BE2C (cell line): ENCODE measurements around the gene REG1B. TPM values are rescaled to one million over a fixed set of nuclear protein-coding genes. Genes with fewer than 3 reads are reported as not detected.

ENCODE experiments used
- DNase-seq: peaks from one replicate; pipeline ENCODE4 v3.0.0-alpha.2; 2020
- H3K27me3 ChIP-seq: fragments of 250-450 bp; sonication (Bioruptor Pico); 2 replicates; pipeline ENCODE4 v1.5.1; 2020; ENCODE audit warnings: mild to moderate bottlenecking
- H3K36me3 ChIP-seq: fragments of 250-450 bp; sonication (Bioruptor Pico); 2 replicates; pipeline ENCODE4 v1.5.1; 2020; ENCODE audit warnings: mild to moderate bottlenecking
- H3K4me1 ChIP-seq: fragments of 250-450 bp; sonication (Bioruptor Pico); 2 replicates; pipeline ENCODE4 v1.5.1; 2020
- H3K4me3 ChIP-seq: 2 replicates; pipeline ENCODE4 v1.5.1; 2011; ENCODE audit warnings: low read depth, low read length
- H3K9me3 ChIP-seq: fragments of 250-450 bp; sonication (Bioruptor Pico); 2 replicates; pipeline ENCODE4 v1.5.1; 2020
- CTCF ChIP-seq: IDR thresholded peaks from 2 replicates; pipeline ENCODE4 v1.5.1; 2012; ENCODE audit warnings: mild to moderate bottlenecking, low read depth, low read length
- polyA plus RNA-seq: library from polyadenylated mRNA; unstranded; fragments of >200 nt; gene quantifications from one replicate; pipeline ENCODE4 v1.2.1, GENCODE V29; 2012; ENCODE audit warnings: low read depth, missing spikeins; ENCODE audit not compliant: insufficient read length, insufficient read depth

The REG1B gene
- not detected for polyA plus RNA-seq

GRCh38 chr2:79087785-79088364, at the start of gene REG1B:
REG1B (minus strand) TSS chr2:79087993; CDS start chr2:79087612, 381 bp downstream.
- Histone ChIP-seq H3K9me3 (no peaks in the 10 kb centered on the region), H3K4me1 (peaks cover 4% of the 10 kb centered on the region), H3K4me3 (no peak within 1 kb of the TSS), H3K27me3 (no peaks in the 10 kb centered on the region), H3K36me3 (no peaks in the 10 kb centered on the region)
- no peak for DNase-seq
- no peak for TF ChIP-seq CTCF

- Histone ChIP-seq H3K4me1 (no peaks in the 10 kb centered on the region), H3K27me3 (no peaks in the 10 kb centered on the region), H3K4me3 (no peak overlapping the region), H3K36me3 (no peaks in the 10 kb centered on the region), H3K9me3 (no peaks in the 10 kb centered on the region)
- 0 out of 2 replicates have a peak, but pooled peaks have one; percentile 5 for TF ChIP-seq CTCF
- no peak for DNase-seq
Observed at GRCh38 chr2:79131687-79132086, 43.9 kb upstream of the REG1B start.

GRCh38 chr2:79129804-79130203, 42.0 kb upstream of the REG1B start:
- TF ChIP-seq CTCF = no peak
- no peak overlapping the region for H3K4me3 ChIP-seq
- H3K27me3 ChIP-seq = no peaks in the 10 kb centered on the region
- no peaks in the 10 kb centered on the region for H3K4me1 ChIP-seq
- no peak for DNase-seq
- no peaks in the 10 kb centered on the region for H3K36me3 ChIP-seq
- no peaks in the 10 kb centered on the region for H3K9me3 ChIP-seq

- Histone ChIP-seq H3K36me3 (no peaks in the 10 kb centered on the region), H3K27me3 (no peaks in the 10 kb centered on the region), H3K4me3 (no peak overlapping the region), H3K9me3 (no peaks in the 10 kb centered on the region), H3K4me1 (no peaks in the 10 kb centered on the region)
- no peak for DNase-seq
- no peak for TF ChIP-seq CTCF
Observed at GRCh38 chr2:79129260-79129659, 41.5 kb upstream of the REG1B start.

GRCh38 chr2:79128406-79128805, 40.6 kb upstream of the REG1B start:
- Histone ChIP-seq H3K4me1 (no peaks in the 10 kb centered on the region), H3K4me3 (no peak overlapping the region), H3K9me3 (no peaks in the 10 kb centered on the region), H3K27me3 (no peaks in the 10 kb centered on the region), H3K36me3 (no peaks in the 10 kb centered on the region)
- TF ChIP-seq CTCF = no peak
- no peak for DNase-seq

- H3K36me3 ChIP-seq = no peaks in the 10 kb centered on the region
- no peaks in the 10 kb centered on the region for H3K9me3 ChIP-seq
- no peak for DNase-seq
- no peaks in the 10 kb centered on the region for H3K27me3 ChIP-seq
- no peaks in the 10 kb centered on the region for H3K4me1 ChIP-seq
- no peak overlapping the region for H3K4me3 ChIP-seq
- TF ChIP-seq CTCF = no peak
Observed at GRCh38 chr2:79125721-79125985, 37.9 kb upstream of the REG1B start.
